ENCODE measurements around the gene GPR32.

Gene GPR32

DNA sequence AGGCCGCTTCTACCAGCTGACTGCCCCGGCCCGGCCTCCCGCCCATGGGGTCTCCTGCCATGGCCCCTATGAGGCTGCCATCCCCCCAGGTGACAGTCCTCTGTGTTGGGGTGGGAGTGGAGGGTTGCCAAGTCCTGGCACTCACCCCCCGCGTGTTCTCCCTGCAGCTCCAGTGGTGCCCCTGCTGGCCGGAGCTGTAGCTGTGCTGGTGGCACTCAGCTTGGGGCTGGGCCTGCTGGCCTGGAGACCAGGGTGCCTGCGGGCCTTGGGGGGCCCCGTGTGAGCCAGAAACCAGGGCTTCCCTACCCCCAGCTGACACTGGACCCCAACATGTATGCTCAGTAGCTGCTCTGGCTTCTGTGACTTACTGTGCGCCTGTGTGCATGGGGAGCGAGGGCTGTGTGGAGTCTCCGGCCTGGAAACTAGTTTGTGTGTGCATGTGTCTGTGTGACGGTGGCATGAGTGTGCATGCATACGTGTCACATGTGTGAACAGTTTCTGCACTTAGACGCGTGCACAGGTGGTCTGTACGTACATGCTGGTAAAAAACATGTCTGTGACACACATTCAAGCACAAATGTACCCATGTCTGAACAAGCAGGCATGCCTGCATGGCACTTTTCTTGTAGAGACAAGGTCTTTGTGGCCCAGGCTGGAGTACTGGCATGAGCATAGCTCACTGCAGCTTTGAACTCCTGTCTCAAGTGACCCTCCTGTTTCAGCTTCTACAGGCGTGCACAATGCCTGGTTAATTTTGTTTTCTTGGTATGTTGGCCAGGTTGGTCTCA lies 24.8 kb downstream of the GPR32 start (continued):
- peak; percentile 96 for TF ChIP-seq PATZ1 (tag by site-specific recombination; IDR thresholded peaks at IDR 0.05)
- TF ChIP-seq ZNF391 (tag by site-specific recombination; IDR thresholded peaks at IDR 0.05; ENCODE audit: borderline replicate concordance, low read depth), result no peak; the same call in 1 of the 2 replicates
- no peak for TF ChIP-seq ZNF768 (tag by site-specific recombination; IDR thresholded peaks at IDR 0.05)
- TF ChIP-seq ZNF202 (tag by site-specific recombination; IDR thresholded peaks at IDR 0.05; ENCODE audit: borderline replicate concordance), result no peak
- TF ChIP-seq ZBTB7A (tag by site-specific recombination; IDR thresholded peaks at IDR 0.05; ENCODE audit: low read depth), result peak; percentile 30; the same call in 1 of the 2 replicates
- no peak for TF ChIP-seq ZNF416 (tag by site-specific recombination; IDR thresholded peaks at IDR 0.05)
- TF ChIP-seq ZNF629 (tag by site-specific recombination; IDR thresholded peaks at IDR 0.05), result peak; percentile 15; the same call in 1 of the 2 replicates
- TF ChIP-seq ZNF701 (tag by site-specific recombination; IDR thresholded peaks at IDR 0.05), result no peak
- TF ChIP-seq ZFP41 (tag by site-specific recombination; IDR thresholded peaks at IDR 0.05; ENCODE audit: borderline replicate concordance), result no peak
- TF ChIP-seq ZNF677 (tag by site-specific recombination; IDR thresholded peaks at IDR 0.05), result no peak
- peak; percentile 4; the same call in 1 of the 2 replicates for TF ChIP-seq SP7 (tag by site-specific recombination; IDR thresholded peaks at IDR 0.05)
- 0 out of 2 replicates have a peak, but pooled peaks have one; percentile 3 for TF ChIP-seq KLF9 (tag by site-specific recombination; IDR thresholded peaks at IDR 0.05; ENCODE audit: low read depth)
- TF ChIP-seq ZFP3 (tag by site-specific recombination; IDR thresholded peaks at IDR 0.05; ENCODE audit: low read depth), result no peak
- no peak for TF ChIP-seq IKZF3 (tag by site-specific recombination; IDR thresholded peaks at IDR 0.05)
- TF ChIP-seq ZBTB20 (tag by site-specific recombination; IDR thresholded peaks at IDR 0.05), result peak; percentile 5; the same call in 1 of the 2 replicates
- TF ChIP-seq ZNF473 (tag by site-specific recombination; IDR thresholded peaks at IDR 0.05), result no peak
- TF ChIP-seq ZNF837 (tag by site-specific recombination; IDR thresholded peaks at IDR 0.05), result no peak
- no peak; the same call in none of the 2 replicates for TF ChIP-seq SP3 (tag by site-specific recombination; IDR thresholded peaks at IDR 0.05)
- no peak for TF ChIP-seq ZNF664 (tag by site-specific recombination; IDR thresholded peaks at IDR 0.05)
- no peak for TF ChIP-seq ZNF76 (tag by site-specific recombination; IDR thresholded peaks at IDR 0.05; ENCODE audit: borderline replicate concordance, low read depth)
- TF ChIP-seq ZNF692 (tag by site-specific recombination; IDR thresholded peaks at IDR 0.05), result no peak; the same call in 1 of the 2 replicates
- no peak for TF ChIP-seq ZNF785 (tag by site-specific recombination; IDR thresholded peaks at IDR 0.05)
- peak; percentile 52; the same call in 1 of the 2 replicates for TF ChIP-seq ZFP37 (tag by site-specific recombination; IDR thresholded peaks at IDR 0.05)
- TF ChIP-seq, protein P1, sequence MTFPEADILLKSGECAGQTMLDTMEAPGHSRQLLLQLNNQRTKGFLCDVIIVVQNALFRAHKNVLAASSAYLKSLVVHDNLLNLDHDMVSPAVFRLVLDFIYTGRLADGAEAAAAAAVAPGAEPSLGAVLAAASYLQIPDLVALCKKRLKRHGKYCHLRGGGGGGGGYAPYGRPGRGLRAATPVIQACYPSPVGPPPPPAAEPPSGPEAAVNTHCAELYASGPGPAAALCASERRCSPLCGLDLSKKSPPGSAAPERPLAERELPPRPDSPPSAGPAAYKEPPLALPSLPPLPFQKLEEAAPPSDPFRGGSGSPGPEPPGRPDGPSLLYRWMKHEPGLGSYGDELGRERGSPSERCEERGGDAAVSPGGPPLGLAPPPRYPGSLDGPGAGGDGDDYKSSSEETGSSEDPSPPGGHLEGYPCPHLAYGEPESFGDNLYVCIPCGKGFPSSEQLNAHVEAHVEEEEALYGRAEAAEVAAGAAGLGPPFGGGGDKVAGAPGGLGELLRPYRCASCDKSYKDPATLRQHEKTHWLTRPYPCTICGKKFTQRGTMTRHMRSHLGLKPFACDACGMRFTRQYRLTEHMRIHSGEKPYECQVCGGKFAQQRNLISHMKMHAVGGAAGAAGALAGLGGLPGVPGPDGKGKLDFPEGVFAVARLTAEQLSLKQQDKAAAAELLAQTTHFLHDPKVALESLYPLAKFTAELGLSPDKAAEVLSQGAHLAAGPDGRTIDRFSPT (tag by site-specific recombination; IDR thresholded peaks at IDR 0.05), result peak; percentile 89; the same call in 1 of the 2 replicates
- TF ChIP-seq ZBTB10 (tag by site-specific recombination; IDR thresholded peaks at IDR 0.05), result peak; percentile 72; the same call in 1 of the 2 replicates
- TF ChIP-seq ZNF514 (tag by site-specific recombination; IDR thresholded peaks at IDR 0.05), result no peak
